GM12892 (cell line): ENCODE measurements around the gene FLT3.

Source experiments
- POLR2A ChIP-seq: IDR thresholded peaks from 2 replicates; pipeline ENCODE4 v1.6.1; 2011; ENCODE audit warnings: low read depth, low read length, control low read depth
- POLR2AphosphoS5 ChIP-seq: IDR thresholded peaks from 2 replicates; pipeline ENCODE4 v1.6.1; 2011; ENCODE audit warnings: low read depth, low read length, control low read depth
- TAF1 ChIP-seq: IDR thresholded peaks from 2 replicates; pipeline ENCODE4 v1.6.1; 2011; ENCODE audit warnings: low read depth, mild to moderate bottlenecking, control low read depth, low read length, borderline replicate concordance

DNA sequence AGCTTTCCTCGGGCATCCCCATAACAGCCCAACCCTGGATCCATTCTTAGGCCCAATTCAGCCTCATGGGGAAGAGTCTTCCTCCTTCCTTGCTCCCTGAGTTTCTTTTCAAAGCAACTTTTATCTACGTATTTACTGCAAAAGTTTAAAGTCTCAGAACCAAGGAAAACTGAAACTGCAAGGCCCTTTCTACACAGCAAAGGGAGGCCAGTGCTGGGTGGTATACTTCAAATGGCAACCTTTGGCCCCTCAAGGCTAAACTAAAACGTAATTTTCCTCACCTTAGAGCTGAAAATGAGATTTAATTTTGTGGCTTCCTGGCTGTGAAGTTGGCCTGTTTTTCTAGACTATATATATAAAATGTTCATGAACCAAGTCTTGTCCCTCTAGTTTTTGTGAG is 136.9 kb downstream of the FLT3 start:
- no peak for TF ChIP-seq POLR2AphosphoS5
- TF ChIP-seq POLR2A = no peak
- no peak for TF ChIP-seq TAF1
